Mesendoderm (in vitro differentiated cells): ENCODE results near the gene OR51G1.

Source experiments
- DNase-seq: peaks from one replicate; pipeline ENCODE4 v3.0.0; 2013
- H2AK5ac ChIP-seq: 2 replicates; pipeline ENCODE4 v1.6.1; 2013; ENCODE audit warnings: low read length, inconsistent platforms
- H2BK120ac ChIP-seq: 2 replicates; pipeline ENCODE4 v1.6.1; 2013; ENCODE audit warnings: low read depth, mild to moderate bottlenecking, low read length, moderate library complexity, mixed read lengths
- H2BK15ac ChIP-seq: replicated peaks from 2 replicates; pipeline ENCODE4 v1.6.1; 2013; ENCODE audit warnings: low read depth, mild to moderate bottlenecking, moderate library complexity
- H2BK5ac ChIP-seq: 2 replicates; pipeline ENCODE4 v1.6.1; 2013; ENCODE audit warnings: low read length, inconsistent platforms
- H3K18ac ChIP-seq: 2 replicates; pipeline ENCODE4 v1.6.1; 2013; ENCODE audit warnings: mild to moderate bottlenecking, low read length, mixed read lengths
- H3K23ac ChIP-seq: one replicate; pipeline ENCODE4 v1.6.1; 2013; ENCODE audit warnings: low read length
- H3K27ac ChIP-seq: 2 replicates; pipeline ENCODE4 v1.5.1; 2013; ENCODE audit warnings: low read depth, mild to moderate bottlenecking, inconsistent platforms, low read length, moderate library complexity
- H3K27me3 ChIP-seq: 2 replicates; pipeline ENCODE4 v1.6.1; 2013; ENCODE audit warnings: low read length, control low read depth, mild to moderate bottlenecking, inconsistent platforms; ENCODE audit not compliant: insufficient read depth, poor library complexity
- H3K36me3 ChIP-seq: 2 replicates; pipeline ENCODE4 v1.6.1; 2013; ENCODE audit warnings: low read length, inconsistent platforms; ENCODE audit not compliant: control insufficient read depth, insufficient read depth
- H3K4ac ChIP-seq: one replicate; pipeline ENCODE4 v1.6.1; 2013; ENCODE audit warnings: low read depth, mild to moderate bottlenecking, low read length, moderate library complexity
- H3K4me1 ChIP-seq: 2 replicates; pipeline ENCODE4 v1.6.1; 2013; ENCODE audit warnings: low read depth, low read length, inconsistent platforms; ENCODE audit not compliant: control insufficient read depth
- H3K4me2 ChIP-seq: 2 replicates; pipeline ENCODE4 v1.6.1; 2013; ENCODE audit warnings: low read length
- H3K4me3 ChIP-seq: 2 replicates; pipeline ENCODE4 v1.5.1; 2013; ENCODE audit warnings: mild to moderate bottlenecking, low read length
- H3K56ac ChIP-seq: one replicate; pipeline ENCODE4 v1.6.1; 2013; ENCODE audit warnings: low read length
- H3K79me1 ChIP-seq: 2 replicates; pipeline ENCODE4 v1.6.1; 2013; ENCODE audit warnings: low read length, inconsistent platforms
- H3K79me2 ChIP-seq: 2 replicates; pipeline ENCODE4 v1.6.1; 2013; ENCODE audit warnings: mild to moderate bottlenecking, low read length; ENCODE audit not compliant: control insufficient read depth, insufficient read depth
- H3K9ac ChIP-seq: 2 replicates; pipeline ENCODE4 v1.6.1; 2013; ENCODE audit warnings: low read length, inconsistent platforms
- H4K5ac ChIP-seq: one replicate; pipeline ENCODE4 v1.6.1; 2013; ENCODE audit warnings: low read length
- H4K8ac ChIP-seq: one replicate; pipeline ENCODE4 v1.6.1; 2013; ENCODE audit warnings: low read depth, mild to moderate bottlenecking, control low read depth, low read length, moderate library complexity
- WGBS: extraction: QIAGEN DNeasy Blood & Tissue Kit; methylation state at CpG from one replicate; pipeline ENCODE4 v1.1.7; 2013; ENCODE audit warnings: low lambda C conversion rate, missing lambda C conversion rate; ENCODE audit not compliant: insufficient coverage; ENCODE audit errors: extremely low coverage; 5-methylcytosine and 5-hydroxymethylcytosine counted together

The OR51G1 gene

DNA sequence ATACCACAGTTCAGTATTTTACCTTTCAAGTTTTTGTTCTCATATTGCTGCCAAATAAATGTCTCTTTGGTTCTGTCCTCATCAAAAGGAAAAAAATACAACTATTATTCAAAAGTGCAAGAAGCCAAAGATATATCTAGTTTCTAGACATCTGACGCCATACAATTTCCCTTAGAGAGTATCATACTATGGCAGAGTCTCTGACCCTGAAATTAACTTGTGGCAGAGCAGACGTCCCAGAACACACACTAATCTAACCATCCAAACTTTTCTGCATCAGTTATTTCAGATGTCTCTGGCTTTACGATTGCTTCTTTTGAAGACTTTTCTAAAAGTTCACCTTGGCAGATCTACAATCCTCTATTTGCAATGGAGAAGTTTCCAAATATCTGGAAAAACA lies 39.8 kb downstream of the OR51G1 start:
- Histone ChIP-seq H2BK5ac (no peak overlapping the region), H3K4me1 (no peaks in the 10 kb centered on the region), H3K23ac (no peak overlapping the region), H3K4me3 (no peak overlapping the region), H3K79me1 (no peaks in the 10 kb centered on the region), H3K27ac (no peak overlapping the region), H2AK5ac (no peak overlapping the region), H3K36me3 (no peaks in the 10 kb centered on the region), H3K9ac (no peak overlapping the region), H4K5ac (no peak overlapping the region), H3K18ac (no peak overlapping the region), H4K8ac (no peak overlapping the region), H3K4ac (no peak overlapping the region), H3K27me3 (no peaks in the 10 kb centered on the region), H3K4me2 (no peak overlapping the region), H3K79me2 (no peaks in the 10 kb centered on the region), H2BK15ac (no peak overlapping the region), H2BK120ac (no peak overlapping the region), H3K56ac (no peak overlapping the region)
- no peak for DNase-seq
- no CpG with 5 or more reads among the region's 3 CpGs for WGBS

DNA sequence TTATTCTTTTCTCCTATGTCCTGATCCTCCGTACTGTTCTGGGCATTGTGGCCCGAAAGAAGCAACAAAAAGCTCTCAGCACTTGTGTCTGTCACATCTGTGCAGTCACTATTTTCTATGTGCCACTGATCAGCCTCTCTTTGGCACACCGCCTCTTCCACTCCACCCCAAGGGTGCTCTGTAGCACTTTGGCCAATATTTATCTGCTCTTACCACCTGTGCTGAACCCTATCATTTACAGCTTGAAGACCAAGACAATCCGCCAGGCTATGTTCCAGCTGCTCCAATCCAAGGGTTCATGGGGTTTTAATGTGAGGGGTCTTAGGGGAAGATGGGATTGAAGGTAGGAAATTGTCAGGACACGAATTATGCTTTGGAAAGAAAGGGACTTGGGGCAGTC lies 41.6 kb downstream of the OR51G1 start:
- no peak overlapping the region for H3K4me3 ChIP-seq

DNA sequence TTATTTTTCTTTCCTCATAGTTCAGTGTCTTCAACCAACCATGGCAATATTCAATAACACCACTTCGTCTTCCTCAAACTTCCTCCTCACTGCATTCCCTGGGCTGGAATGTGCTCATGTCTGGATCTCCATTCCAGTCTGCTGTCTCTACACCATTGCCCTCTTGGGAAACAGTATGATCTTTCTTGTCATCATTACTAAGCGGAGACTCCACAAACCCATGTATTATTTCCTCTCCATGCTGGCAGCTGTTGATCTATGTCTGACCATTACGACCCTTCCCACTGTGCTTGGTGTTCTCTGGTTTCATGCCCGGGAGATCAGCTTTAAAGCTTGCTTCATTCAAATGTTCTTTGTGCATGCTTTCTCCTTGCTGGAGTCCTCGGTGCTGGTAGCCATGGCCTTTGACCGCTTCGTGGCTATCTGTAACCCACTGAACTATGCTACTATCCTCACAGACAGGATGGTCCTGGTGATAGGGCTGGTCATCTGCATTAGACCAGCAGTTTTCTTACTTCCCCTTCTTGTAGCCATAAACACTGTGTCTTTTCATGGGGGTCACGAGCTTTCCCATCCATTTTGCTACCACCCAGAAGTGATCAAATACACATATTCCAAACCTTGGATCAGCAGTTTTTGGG lies 42.2 kb downstream of the OR51G1 start, which contains the start of gene OR51T1:
Gene OR51T1, plus strand, starts transcription at position 41 of the 641 bp plus-strand sequence. Its CDS starts 0 bp downstream, at position 41.
- H3K4me2 ChIP-seq, result no peak within 1 kb of the TSS
- H3K4me1 ChIP-seq, result no peaks in the 10 kb centered on the region
- no CpG with 5 or more reads among the region's 8 CpGs for WGBS
- H2BK15ac ChIP-seq, result no peak within 1 kb of the TSS
- H3K18ac ChIP-seq, result no peak within 1 kb of the TSS
- no peak within 1 kb of the TSS for H3K9ac ChIP-seq
- DNase-seq, result no peak
- H3K36me3 ChIP-seq, result no peaks in the 10 kb centered on the region
- no peak within 1 kb of the TSS for H3K27ac ChIP-seq
- H2BK5ac ChIP-seq, result no peak within 1 kb of the TSS
- no peak within 1 kb of the TSS for H2BK120ac ChIP-seq
- no peak within 1 kb of the TSS for H4K5ac ChIP-seq
- no peak within 1 kb of the TSS for H2AK5ac ChIP-seq
- H3K79me1 ChIP-seq, result no peaks in the 10 kb centered on the region
- no peaks in the 10 kb centered on the region for H3K27me3 ChIP-seq
- H4K8ac ChIP-seq, result no peak within 1 kb of the TSS
- H3K79me2 ChIP-seq, result no peaks in the 10 kb centered on the region
- no peak within 1 kb of the TSS for H3K4me3 ChIP-seq
- no peak within 1 kb of the TSS for H3K4ac ChIP-seq
- H3K56ac ChIP-seq, result no peak within 1 kb of the TSS
- H3K23ac ChIP-seq, result no peak within 1 kb of the TSS

More for the DNA sequence above, 41.6 kb downstream of the OR51G1 start:
- Histone ChIP-seq H3K79me1 (no peaks in the 10 kb centered on the region), H4K8ac (no peak overlapping the region), H3K56ac (no peak overlapping the region), H3K79me2 (no peaks in the 10 kb centered on the region), H3K27me3 (no peaks in the 10 kb centered on the region), H3K9ac (no peak overlapping the region), H3K27ac (no peak overlapping the region), H3K4me2 (no peak overlapping the region), H2AK5ac (no peak overlapping the region), H3K4me1 (no peaks in the 10 kb centered on the region), H2BK120ac (no peak overlapping the region), H3K18ac (no peak overlapping the region), H4K5ac (no peak overlapping the region), H3K4ac (no peak overlapping the region), H2BK5ac (no peak overlapping the region), H2BK15ac (no peak overlapping the region), H3K23ac (no peak overlapping the region), H3K36me3 (no peaks in the 10 kb centered on the region)
- DNase-seq, result no peak
- WGBS, result no CpG with 5 or more reads among the region's 5 CpGs

DNA sequence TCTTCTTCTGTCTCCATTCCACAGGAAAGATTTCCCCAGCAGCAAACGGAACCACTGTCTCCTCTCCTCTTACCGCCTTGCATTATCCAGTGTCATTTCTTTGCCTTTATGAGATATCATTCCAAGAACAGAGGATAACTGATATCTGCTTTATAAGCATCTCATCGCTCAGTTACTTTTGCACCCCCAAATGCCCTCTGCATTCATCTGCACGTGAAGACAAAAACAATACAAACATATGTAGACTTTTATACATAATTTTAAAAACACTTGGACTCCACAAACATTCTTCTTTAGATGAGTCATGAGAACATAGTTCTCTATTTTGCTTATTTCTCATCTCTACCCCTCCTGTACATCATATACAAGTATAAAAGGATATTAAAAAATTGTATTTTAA lies 43.0 kb downstream of the OR51G1 start:
- Histone ChIP-seq H3K9ac (no peak overlapping the region), H3K56ac (no peak overlapping the region), H3K18ac (no peak overlapping the region), H3K4me3 (no peak overlapping the region), H4K8ac (no peak overlapping the region), H2BK120ac (no peak overlapping the region), H2BK5ac (no peak overlapping the region), H3K27ac (no peak overlapping the region), H3K27me3 (no peaks in the 10 kb centered on the region), H3K79me2 (no peaks in the 10 kb centered on the region), H2AK5ac (no peak overlapping the region), H3K79me1 (no peaks in the 10 kb centered on the region), H3K4ac (no peak overlapping the region), H3K36me3 (no peaks in the 10 kb centered on the region), H2BK15ac (no peak overlapping the region), H3K23ac (no peak overlapping the region), H4K5ac (no peak overlapping the region), H3K4me1 (no peaks in the 10 kb centered on the region), H3K4me2 (no peak overlapping the region)
- no CpG with 5 or more reads among the region's 4 CpGs for WGBS
- no peak for DNase-seq
